Tibial nerve (tissue), 3 donors: ENCODE measurements around the gene NR2F2.

Source experiments
- POLR2A ChIP-seq, 2 donors: fragments of 450-650 bp; IDR thresholded peaks; one replicate each; pipeline ENCODE4 v1.6.1; 2017; ENCODE audit warnings: antibody characterized with exemption in 2 of 2, mild to moderate bottlenecking in 2 of 2, moderate library complexity in 2 of 2
- TF ChIP-seq, protein P1 (sequence below), 5 experiments: fragments of 200-600 bp in 3 of 5; fragments of 450-650 bp in 2 of 5; sonication (generic) in 3 of 5; IDR thresholded peaks; one replicate each; pipeline ENCODE4 v1.5.1; 2016 to 2019; ENCODE audit warnings: antibody characterized with exemption in 5 of 5, mild to moderate bottlenecking in 3 of 5, moderate library complexity in 2 of 5

DNA sequence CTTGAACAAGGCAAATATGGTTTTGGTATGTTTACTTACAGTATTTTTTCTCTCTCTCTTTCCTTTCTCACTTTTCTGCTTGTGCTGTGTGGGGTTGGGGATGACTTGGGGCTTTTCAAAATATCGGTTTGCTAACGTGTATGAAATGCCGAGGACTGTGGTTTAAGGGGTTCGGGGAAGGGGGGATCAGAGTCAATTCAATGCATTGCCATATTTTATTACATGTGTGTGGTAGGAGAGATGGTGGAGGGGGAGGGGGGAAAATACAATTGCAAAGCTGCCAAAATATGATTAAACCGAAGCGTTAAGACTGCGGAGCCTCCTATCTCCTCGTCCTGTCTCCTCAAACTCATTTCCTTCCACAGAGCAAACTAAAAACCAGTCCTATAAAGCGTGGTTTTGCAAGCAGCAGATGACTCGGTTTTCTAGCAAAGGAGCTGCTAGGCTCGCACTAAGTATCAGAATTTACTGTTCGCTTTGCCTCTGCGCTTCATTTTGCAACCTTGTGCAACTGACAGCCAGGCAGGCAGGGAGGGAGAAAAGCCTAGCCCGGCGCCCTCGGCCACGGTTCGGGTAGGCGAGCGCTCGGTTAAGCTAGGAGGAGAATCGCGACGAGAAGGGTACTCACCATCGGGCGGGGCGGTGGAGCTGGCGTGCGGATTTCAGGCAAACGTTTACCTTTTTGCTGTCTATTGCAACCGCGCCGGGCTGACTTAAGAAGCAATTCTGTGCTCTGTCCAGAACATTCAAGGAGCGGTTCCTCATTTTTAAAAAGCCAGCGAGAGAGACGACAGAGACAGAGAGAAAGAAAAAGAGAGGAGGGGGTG lies 4.0 kb upstream of the NR2F2 start:
- TF ChIP-seq, protein P1, sequence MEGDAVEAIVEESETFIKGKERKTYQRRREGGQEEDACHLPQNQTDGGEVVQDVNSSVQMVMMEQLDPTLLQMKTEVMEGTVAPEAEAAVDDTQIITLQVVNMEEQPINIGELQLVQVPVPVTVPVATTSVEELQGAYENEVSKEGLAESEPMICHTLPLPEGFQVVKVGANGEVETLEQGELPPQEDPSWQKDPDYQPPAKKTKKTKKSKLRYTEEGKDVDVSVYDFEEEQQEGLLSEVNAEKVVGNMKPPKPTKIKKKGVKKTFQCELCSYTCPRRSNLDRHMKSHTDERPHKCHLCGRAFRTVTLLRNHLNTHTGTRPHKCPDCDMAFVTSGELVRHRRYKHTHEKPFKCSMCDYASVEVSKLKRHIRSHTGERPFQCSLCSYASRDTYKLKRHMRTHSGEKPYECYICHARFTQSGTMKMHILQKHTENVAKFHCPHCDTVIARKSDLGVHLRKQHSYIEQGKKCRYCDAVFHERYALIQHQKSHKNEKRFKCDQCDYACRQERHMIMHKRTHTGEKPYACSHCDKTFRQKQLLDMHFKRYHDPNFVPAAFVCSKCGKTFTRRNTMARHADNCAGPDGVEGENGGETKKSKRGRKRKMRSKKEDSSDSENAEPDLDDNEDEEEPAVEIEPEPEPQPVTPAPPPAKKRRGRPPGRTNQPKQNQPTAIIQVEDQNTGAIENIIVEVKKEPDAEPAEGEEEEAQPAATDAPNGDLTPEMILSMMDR (IDR thresholded peaks at IDR 0.05): no peak
- TF ChIP-seq POLR2A (IDR thresholded peaks at IDR 0.05): no peak
